Caco-2 (cell line): ENCODE data around the gene CCDC73. TPM values are rescaled to one million over a fixed set of nuclear protein-coding genes. Genes with fewer than 3 reads are reported as not detected.

ENCODE experiments used
- BruUV-seq: library from RNA; stranded (reverse); fragments of 400-500 nt; replicated peaks from 2 replicates; lab custom pipeline; 2021; lab: Mats Ljungman, UMichigan
- CTCF ChIA-PET: fragments of 300-600 bp; sonication (Branson Sonifier 250); formaldehyde crosslinking; loops from one replicate; lab custom pipeline; 2022; ENCODE audit warnings: antibody characterized with exemption; lab: Charles Lee
- POLR2A ChIA-PET: fragments of 300-600 bp; sonication (Branson Sonifier 250); formaldehyde crosslinking; loops from one replicate; lab custom pipeline; 2022; ENCODE audit warnings: antibody characterized with exemption; lab: Charles Lee
- DNase-seq, 2 experiments: peaks; one replicate each; pipeline versions ENCODE4 v3.0.0 to v3.0.0-alpha.2; 2020 to 2022
- H3K27me3 ChIP-seq: replicated peaks from 2 replicates; pipeline ENCODE4 v1.6.0; 2011; ENCODE audit warnings: low read length; ENCODE audit not compliant: control insufficient read depth, insufficient read depth
- H3K36me3 ChIP-seq: 2 replicates; pipeline ENCODE4 v1.5.1; 2011; ENCODE audit warnings: low read length; ENCODE audit not compliant: control insufficient read depth, insufficient read depth
- H3K4me1 ChIP-seq: fragments of 250-450 bp; sonication (Bioruptor Pico); 2 replicates; pipeline ENCODE4 v1.5.1; 2020; ENCODE audit warnings: mild to moderate bottlenecking
- H3K4me3 ChIP-seq: 2 replicates; pipeline ENCODE4 v1.5.1; 2011; ENCODE audit warnings: low read depth, mild to moderate bottlenecking, control low read depth, low read length
- H3K9me3 ChIP-seq: fragments of 250-450 bp; sonication (Bioruptor Pico); 2 replicates; pipeline ENCODE4 v1.5.1; 2020; ENCODE audit warnings: mild to moderate bottlenecking, moderate library complexity
- H3K27ac Mint-ChIP-seq: one replicate; pipeline ENCODE4 v1.8.0; 2022; ENCODE audit warnings: mixed read lengths; ENCODE audit not compliant: unreplicated experiment
- H3K27me3 Mint-ChIP-seq: one replicate; pipeline ENCODE4 v1.8.0; 2022; ENCODE audit warnings: mixed read lengths; ENCODE audit not compliant: insufficient read depth, unreplicated experiment
- H3K36me3 Mint-ChIP-seq: one replicate; pipeline ENCODE4 v1.8.0; 2022; ENCODE audit warnings: mild to moderate bottlenecking, mixed read lengths; ENCODE audit not compliant: insufficient read depth, unreplicated experiment
- H3K4me1 Mint-ChIP-seq: one replicate; pipeline ENCODE4 v1.8.0; 2022; ENCODE audit warnings: low read depth, mixed read lengths; ENCODE audit not compliant: unreplicated experiment
- H3K4me3 Mint-ChIP-seq: one replicate; pipeline ENCODE4 v1.8.0; 2022; ENCODE audit warnings: mild to moderate bottlenecking, moderate library complexity, mixed read lengths; ENCODE audit not compliant: unreplicated experiment
- H3K9me3 Mint-ChIP-seq: one replicate; pipeline ENCODE4 v1.8.0; 2022; ENCODE audit warnings: mixed read lengths; ENCODE audit not compliant: unreplicated experiment
- CTCF ChIP-seq, 2 experiments: fragments of 200-600 bp in 1 of 2; IDR thresholded peaks; 1 replicate in 1 of 2; 2 replicates in 1 of 2; pipeline versions ENCODE4 v1.5.1 to v1.8.0; 2011 to 2022; ENCODE audit warnings: antibody characterized with exemption in 1 of 2, control low read depth in 1 of 2, inconsistent platforms in 1 of 2, low read depth in 1 of 2, low read length in 1 of 2, mild to moderate bottlenecking in 1 of 2, moderate library complexity in 1 of 2; ENCODE audit not compliant: insufficient read depth in 1 of 2, severe bottlenecking in 1 of 2, unreplicated experiment in 1 of 2
- intact Hi-C: fragments of 100-400 bp; cut with micrococcal nuclease; formaldehyde crosslinking; loops from one replicate; pipeline ENCODE4 v1.10.0; 2022; ENCODE audit not compliant: unreplicated experiment
- total RNA-seq: library from RNA; stranded (reverse); gene quantifications from 2 replicates; pipeline ENCODE4 v1.2.3, GENCODE V29; 2022

Gene CCDC73
- total RNA-seq, 1 experiment from 2014 or later, result not detected

- no peaks in the 10 kb centered on the region for H3K4me1 ChIP-seq
- POLR2A ChIA-PET, result no interaction called here
Measured at GRCh38 chr11:32821917-32822560, 27.6 kb upstream of the CCDC73 start.

GRCh38 chr11:32821517-32821916, 27.1 kb upstream of the CCDC73 start:
- POLR2A ChIA-PET, result no interaction called here
- CTCF ChIA-PET, result no interaction called here

More at GRCh38 chr11:32821917-32822560, 27.6 kb upstream of the CCDC73 start:
- no peak overlapping the region for H3K4me3 Mint-ChIP-seq
- H3K36me3 Mint-ChIP-seq, result no peaks in the 10 kb centered on the region
- H3K4me3 ChIP-seq, result no peak overlapping the region
- BruUV-seq, result no TSS peak
- H3K9me3 Mint-ChIP-seq, result no peaks in the 10 kb centered on the region
- TF ChIP-seq CTCF (IDR thresholded peaks at IDR 0.05; ENCODE audit: insufficient read depth in 1 of 2, low read depth in 1 of 2, low read length in 1 of 2, severe bottlenecking in 1 of 2, unreplicated experiment in 1 of 2), result no peak
- DNase-seq, result no peak
- H3K9me3 ChIP-seq, result no peaks in the 10 kb centered on the region
- H3K27ac Mint-ChIP-seq, result no peak overlapping the region
- H3K27me3 ChIP-seq, result no peaks in the 10 kb centered on the region
- H3K36me3 ChIP-seq, result no peaks in the 10 kb centered on the region
- CTCF ChIA-PET, result no interaction called here
- H3K27me3 Mint-ChIP-seq, result peaks cover 3% of the 10 kb centered on the region
- H3K4me1 Mint-ChIP-seq, result no peaks in the 10 kb centered on the region
- intact Hi-C loops, result no loop called here

GRCh38 chr11:32820497-32820896, 26.0 kb upstream of the CCDC73 start:
- H3K36me3 Mint-ChIP-seq, result no peaks in the 10 kb centered on the region
- H3K27me3 ChIP-seq, result no peaks in the 10 kb centered on the region
- no peak overlapping the region for H3K4me3 ChIP-seq
- no peak overlapping the region for H3K4me3 Mint-ChIP-seq
- H3K4me1 ChIP-seq, result no peaks in the 10 kb centered on the region
- POLR2A ChIA-PET, result no interaction called here
- H3K27ac Mint-ChIP-seq, result no peak overlapping the region
- no peaks in the 10 kb centered on the region for H3K36me3 ChIP-seq
- CTCF ChIA-PET, result no interaction called here
- peaks cover 3% of the 10 kb centered on the region for H3K27me3 Mint-ChIP-seq
- no peaks in the 10 kb centered on the region for H3K9me3 ChIP-seq
- DNase-seq, result no peak
- H3K9me3 Mint-ChIP-seq, result no peaks in the 10 kb centered on the region
- BruUV-seq, result no TSS peak
- intact Hi-C loops, result no loop called here
- no peaks in the 10 kb centered on the region for H3K4me1 Mint-ChIP-seq
- TF ChIP-seq CTCF (IDR thresholded peaks at IDR 0.05; ENCODE audit: insufficient read depth in 1 of 2, low read depth in 1 of 2, low read length in 1 of 2, severe bottlenecking in 1 of 2, unreplicated experiment in 1 of 2), result no peak

More at GRCh38 chr11:32821517-32821916, 27.1 kb upstream of the CCDC73 start:
- no peaks in the 10 kb centered on the region for H3K36me3 Mint-ChIP-seq
- BruUV-seq, result no TSS peak
- DNase-seq, result no peak
- no peaks in the 10 kb centered on the region for H3K4me1 Mint-ChIP-seq
- Histone ChIP-seq H3K27me3 (no peaks in the 10 kb centered on the region), H3K9me3 (no peaks in the 10 kb centered on the region), H3K4me3 (no peak overlapping the region), H3K36me3 (no peaks in the 10 kb centered on the region), H3K4me1 (no peaks in the 10 kb centered on the region)
- TF ChIP-seq CTCF (IDR thresholded peaks at IDR 0.05; ENCODE audit: insufficient read depth in 1 of 2, low read depth in 1 of 2, low read length in 1 of 2, severe bottlenecking in 1 of 2, unreplicated experiment in 1 of 2), result no peak
- H3K4me3 Mint-ChIP-seq, result no peak overlapping the region
- intact Hi-C loops, result no loop called here
- H3K27ac Mint-ChIP-seq, result no peak overlapping the region
- H3K27me3 Mint-ChIP-seq, result peaks cover 3% of the 10 kb centered on the region
- H3K9me3 Mint-ChIP-seq, result no peaks in the 10 kb centered on the region
